GM18519 (cell line): ENCODE data around the gene PTPRB.

ENCODE experiments used
- ATAC-seq: cut with Tn5 transposase; IDR thresholded peaks from one replicate; pipeline ENCODE4 v1.9.1; 2021; ENCODE audit warnings: mild to moderate bottlenecking, moderate library complexity; ENCODE audit not compliant: unreplicated experiment, low FRiP score

The PTPRB gene

DNA sequence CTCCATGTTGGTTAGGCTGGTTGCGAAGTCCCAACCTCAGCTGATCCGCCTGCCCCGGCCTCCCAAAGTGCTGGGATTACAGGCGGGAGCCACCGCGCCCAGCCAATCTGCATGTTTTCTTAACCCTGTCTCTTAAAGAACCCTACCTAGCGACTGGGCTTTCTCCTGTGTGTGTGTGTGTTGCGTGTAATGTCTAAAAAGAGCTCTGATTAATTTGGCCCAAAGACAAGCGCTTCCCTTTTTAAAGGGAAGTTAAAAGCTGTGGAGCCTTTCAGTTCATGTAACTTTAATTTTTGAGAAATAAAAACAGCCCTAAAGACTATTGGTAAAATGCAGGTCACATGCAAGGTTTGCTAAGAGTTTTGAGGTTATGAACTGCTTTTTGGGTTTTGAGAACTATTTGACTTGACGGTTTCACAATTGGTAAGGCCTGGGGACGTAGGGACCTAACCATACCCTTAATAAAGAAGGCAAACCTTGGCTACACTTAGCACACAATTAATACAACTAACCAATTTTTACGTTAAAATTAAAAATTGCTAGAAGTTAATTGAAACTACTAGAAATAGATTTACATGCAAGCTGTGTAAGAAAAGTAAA lies 167.9 kb downstream of the PTPRB start:
- no peak for ATAC-seq

DNA sequence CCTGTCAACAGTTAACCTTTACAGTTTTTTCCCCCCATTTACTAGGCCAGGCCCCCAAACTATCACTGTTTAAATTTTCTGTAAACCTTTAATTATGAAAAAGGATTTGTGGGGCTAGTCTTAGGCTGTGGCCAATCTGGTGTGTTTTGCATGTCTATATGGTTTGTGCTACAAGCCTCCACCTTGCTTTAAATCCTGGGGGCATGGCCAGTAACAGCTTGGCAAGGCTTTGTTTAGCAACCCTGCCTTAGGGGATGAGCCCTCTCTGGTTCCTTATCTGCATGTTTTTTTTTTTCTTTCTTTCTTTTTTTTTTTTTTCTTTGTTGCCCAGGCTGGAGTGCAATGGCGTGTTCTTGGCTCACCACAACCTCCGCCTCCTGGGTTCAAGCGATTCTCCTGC lies 168.5 kb downstream of the PTPRB start:
- ATAC-seq = no peak

DNA sequence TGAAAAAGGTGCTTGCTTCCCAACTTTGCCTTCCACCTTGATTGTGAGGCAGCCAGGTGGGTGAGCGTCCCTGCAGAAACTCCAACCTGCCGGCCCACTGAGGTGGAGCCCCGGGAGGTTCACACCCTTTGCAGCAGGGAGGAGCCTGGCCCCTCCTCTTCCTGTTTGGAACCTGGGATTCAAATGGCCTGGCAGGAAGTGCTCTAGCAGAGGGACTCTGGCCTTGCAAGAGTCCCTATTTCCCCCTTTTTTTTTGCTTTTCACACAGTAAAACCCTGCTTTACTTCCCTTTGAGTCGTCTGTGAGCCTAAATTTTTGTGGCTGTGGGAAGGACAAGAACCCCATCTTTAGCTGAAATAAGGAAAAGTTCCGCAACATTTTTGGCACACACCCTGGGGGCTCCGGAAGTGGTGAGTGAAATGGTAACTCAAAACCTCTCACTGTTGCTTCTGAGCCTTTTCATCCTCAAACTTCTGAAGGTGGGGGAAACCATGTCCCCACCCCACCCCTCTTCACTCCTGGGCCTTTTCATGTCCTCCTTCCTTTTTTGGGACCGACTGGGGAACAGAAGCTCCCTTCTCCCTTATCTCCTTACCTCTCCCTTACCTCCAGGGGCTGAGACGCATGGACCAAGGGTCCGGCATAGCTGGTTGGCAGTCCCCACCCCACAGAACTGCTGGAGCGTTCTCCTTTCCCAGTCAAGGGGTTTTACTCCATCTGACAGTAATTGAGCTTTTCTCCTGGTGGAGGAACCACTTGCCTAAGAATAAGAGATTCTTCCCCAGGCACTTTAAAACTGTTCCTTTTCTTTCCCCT lies 169.1 kb downstream of the PTPRB start:
- no peak for ATAC-seq

DNA sequence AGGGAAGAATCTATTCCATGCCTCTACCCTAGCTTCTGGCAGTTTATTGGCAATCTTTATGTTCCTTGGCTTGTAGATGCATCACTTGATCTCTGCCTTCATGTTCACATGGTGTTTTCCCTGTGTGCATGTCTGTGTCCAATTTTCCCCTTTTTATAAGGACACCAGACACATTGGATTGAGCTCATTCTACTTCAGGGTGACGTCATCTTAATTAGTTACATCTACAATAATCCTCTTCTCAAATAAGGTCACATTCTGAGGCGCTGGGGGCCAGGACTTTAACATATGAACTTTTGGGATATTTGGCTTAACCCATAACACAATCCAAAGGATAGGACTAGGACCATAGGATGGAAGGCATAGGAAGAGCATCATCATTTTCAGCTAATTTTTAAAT lies 169.8 kb downstream of the PTPRB start:
- ATAC-seq = no peak

DNA sequence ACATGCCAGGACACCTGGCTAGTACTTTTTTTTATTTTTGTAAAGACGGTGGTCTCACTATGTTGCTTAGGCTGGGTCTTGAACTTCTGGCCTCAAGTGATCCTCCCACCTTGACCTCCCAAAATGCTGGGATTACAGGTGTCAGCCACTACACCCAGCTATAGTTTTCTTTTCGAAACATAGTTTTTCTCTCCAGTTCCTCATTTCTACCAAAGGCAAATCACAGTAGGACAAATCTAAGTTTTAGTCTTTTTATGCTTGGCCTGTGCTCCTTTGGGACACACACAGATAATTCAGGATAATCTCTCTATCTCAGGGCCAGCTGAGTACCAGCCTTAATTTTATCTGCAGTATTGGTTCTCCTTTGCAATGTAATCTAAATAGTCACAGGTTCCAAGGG lies 170.5 kb downstream of the PTPRB start:
- no peak for ATAC-seq
